ENCODE data around the gene RPRML.
"Not testable (repeated sequence)": the region's sequence is repeated elsewhere in the genome, so short reads cannot be mapped to it uniquely, and the experiment has no call there.

RPRML gene

DNA sequence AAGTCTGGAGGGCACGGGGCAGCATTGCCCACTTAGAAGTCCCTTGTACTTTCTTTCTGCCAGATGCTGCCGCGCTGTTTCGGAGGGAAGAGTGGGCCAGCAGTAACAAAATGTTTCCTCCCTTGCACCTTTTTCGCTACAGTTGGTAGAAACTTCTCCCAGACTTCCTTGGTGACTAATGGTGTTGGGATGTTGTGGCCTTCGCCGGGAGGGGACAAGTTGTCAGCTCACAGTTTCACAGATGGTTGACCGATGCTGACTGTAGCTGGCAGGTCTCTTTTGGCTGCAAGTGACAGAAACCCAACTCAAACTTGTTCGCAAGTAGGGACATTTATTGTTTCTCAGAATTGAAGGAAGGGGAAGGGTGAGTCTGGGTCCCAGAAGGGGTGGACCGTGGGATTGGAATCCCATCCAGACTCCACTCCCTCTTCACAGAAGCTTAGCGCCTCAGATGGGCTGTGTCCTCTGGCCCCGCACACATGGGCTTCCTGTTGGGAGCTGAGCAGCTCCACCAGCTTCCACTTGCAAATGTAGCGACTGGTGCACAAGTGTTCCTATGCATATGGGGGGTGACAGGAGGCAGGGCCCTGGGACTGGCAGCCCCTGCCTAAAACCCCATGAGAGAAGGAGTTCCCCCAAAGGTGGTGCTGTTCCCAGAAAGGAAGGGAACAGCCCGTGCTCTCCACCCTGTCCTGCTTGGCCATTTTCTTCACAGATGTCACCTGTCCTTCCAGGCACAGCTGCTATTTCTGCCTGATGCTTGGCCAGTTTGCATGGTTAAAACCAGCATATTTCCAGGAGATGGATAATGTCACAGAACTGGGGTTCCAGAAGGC lies 30.9 kb upstream of the RPRML start:
- ATAC-seq (ENCODE audit: insufficient read depth, low read depth), result no peak
- no peaks in the 10 kb centered on the region for H4K20me1 ChIP-seq (ENCODE audit: insufficient read depth, low read length)
- DNase-seq, result no peak
- H3K27me3 ChIP-seq (ENCODE audit: insufficient read depth, low read length, poor library complexity), result no peaks in the 10 kb centered on the region
- H2AFZ ChIP-seq (ENCODE audit: low read depth, low read length), result no peak overlapping the region
- H3K4me3 ChIP-seq (ENCODE audit: low read depth in 1 of 2, low read length in 2 of 2), result no peak overlapping the region
- H3K27ac ChIP-seq (ENCODE audit: low read length), result no peak overlapping the region
- TF ChIP-seq EZH2 (IDR thresholded peaks at IDR 0.05; ENCODE audit: borderline replicate concordance, low read depth, low read length, severe bottlenecking) (no peak), CTCF (IDR thresholded peaks at IDR 0.05; ENCODE audit: borderline replicate concordance, extremely low read depth, low read length, poor library complexity, severe bottlenecking) (no peak)
- no peaks in the 10 kb centered on the region for H3K36me3 ChIP-seq (ENCODE audit: insufficient read depth, low read length)
- no peaks in the 10 kb centered on the region for H3K4me1 ChIP-seq (ENCODE audit: insufficient read depth, low read length)
- no peak overlapping the region for H3K9ac ChIP-seq (ENCODE audit: low read depth, low read length)
- H3K79me2 ChIP-seq (ENCODE audit: insufficient read depth, low read length), result no peaks in the 10 kb centered on the region
- no peak overlapping the region for H3K4me2 ChIP-seq (ENCODE audit: insufficient read depth, low read length)
- no peaks in the 10 kb centered on the region for H3K9me3 ChIP-seq (ENCODE audit: insufficient read depth, low read length, severe bottlenecking)

DNA sequence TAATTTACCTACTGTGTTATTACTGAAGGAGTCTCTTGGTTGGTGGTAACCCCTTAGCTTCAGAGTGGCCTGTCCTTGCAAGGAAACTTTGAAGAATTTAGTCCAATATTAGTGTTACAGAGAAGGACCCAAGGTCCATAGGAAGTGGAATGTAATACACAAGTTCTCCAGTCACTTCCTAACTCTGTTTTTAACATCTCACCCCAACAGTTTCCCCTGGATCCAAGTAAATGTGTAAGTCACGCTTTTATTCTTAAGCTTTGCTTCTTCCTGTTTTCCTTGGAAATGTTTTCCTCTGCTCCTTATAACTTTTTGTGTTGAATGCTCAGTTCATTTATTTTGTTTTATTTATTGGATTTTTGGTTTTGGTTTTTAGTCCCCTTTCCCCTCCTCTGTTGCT lies 25.9 kb upstream of the RPRML start:
- TF ChIP-seq CTCF (IDR thresholded peaks at IDR 0.05; ENCODE audit: borderline replicate concordance, extremely low read depth, low read length, poor library complexity, severe bottlenecking), result no peak
- no peak for TF ChIP-seq EZH2 (IDR thresholded peaks at IDR 0.05; ENCODE audit: borderline replicate concordance, low read depth, low read length, severe bottlenecking)
- Histone ChIP-seq H3K9ac (ENCODE audit: low read depth, low read length) (no peak overlapping the region), H3K36me3 (ENCODE audit: insufficient read depth, low read length) (no peaks in the 10 kb centered on the region), H4K20me1 (ENCODE audit: insufficient read depth, low read length) (no peaks in the 10 kb centered on the region), H3K9me3 (ENCODE audit: insufficient read depth, low read length, severe bottlenecking) (no peaks in the 10 kb centered on the region), H3K4me1 (ENCODE audit: insufficient read depth, low read length) (peaks cover 12% of the 10 kb centered on the region), H3K4me3 (ENCODE audit: low read depth in 1 of 2, low read length in 2 of 2) (no peak overlapping the region), H2AFZ (ENCODE audit: low read depth, low read length) (no peak overlapping the region), H3K79me2 (ENCODE audit: insufficient read depth, low read length) (no peaks in the 10 kb centered on the region), H3K27ac (ENCODE audit: low read length) (no peak overlapping the region), H3K27me3 (ENCODE audit: insufficient read depth, low read length, poor library complexity) (no peaks in the 10 kb centered on the region), H3K4me2 (ENCODE audit: insufficient read depth, low read length) (no peak overlapping the region)
- no peak for ATAC-seq (ENCODE audit: insufficient read depth, low read depth)
- no peak for DNase-seq

- H3K27me3 ChIP-seq (ENCODE audit: insufficient read depth, low read length, poor library complexity); ATAC-seq (ENCODE audit: insufficient read depth, low read depth); H4K20me1 ChIP-seq (ENCODE audit: insufficient read depth, low read length); H3K79me2 ChIP-seq (ENCODE audit: insufficient read depth, low read length); DNase-seq; H3K9ac ChIP-seq (ENCODE audit: low read depth, low read length); H3K9me3 ChIP-seq (ENCODE audit: insufficient read depth, low read length, severe bottlenecking); H3K36me3 ChIP-seq (ENCODE audit: insufficient read depth, low read length); H3K4me2 ChIP-seq (ENCODE audit: insufficient read depth, low read length); H3K4me3 ChIP-seq (ENCODE audit: low read depth in 1 of 2, low read length in 2 of 2); H3K27ac ChIP-seq (ENCODE audit: low read length); H2AFZ ChIP-seq (ENCODE audit: low read depth, low read length): not testable (repeated sequence)
- H3K4me1 ChIP-seq (ENCODE audit: insufficient read depth, low read length), result peaks cover 12% of the 10 kb centered on the region
Observed at GRCh38 chr17:47003864-47004263, 24.8 kb upstream of the RPRML start.

GRCh38 chr17:46995841-46996571 lies 17.0 kb upstream of the RPRML start:
- peaks cover 3% of the 10 kb centered on the region for H3K4me1 ChIP-seq (ENCODE audit: insufficient read depth, low read length)
- no peaks in the 10 kb centered on the region for H3K27me3 ChIP-seq (ENCODE audit: insufficient read depth, low read length, poor library complexity)
- H3K36me3 ChIP-seq (ENCODE audit: insufficient read depth, low read length), result no peaks in the 10 kb centered on the region
- no peak overlapping the region for H3K27ac ChIP-seq (ENCODE audit: low read length)
- H4K20me1 ChIP-seq (ENCODE audit: insufficient read depth, low read length), result no peaks in the 10 kb centered on the region
- H2AFZ ChIP-seq (ENCODE audit: low read depth, low read length), result no peak overlapping the region
- no peak overlapping the region for H3K4me2 ChIP-seq (ENCODE audit: insufficient read depth, low read length)
- H3K9me3 ChIP-seq (ENCODE audit: insufficient read depth, low read length, severe bottlenecking), result no peaks in the 10 kb centered on the region
- no peaks in the 10 kb centered on the region for H3K79me2 ChIP-seq (ENCODE audit: insufficient read depth, low read length)
- no peak for ATAC-seq (ENCODE audit: insufficient read depth, low read depth)
- no peak overlapping the region for H3K9ac ChIP-seq (ENCODE audit: low read depth, low read length)
- TF ChIP-seq EZH2 (IDR thresholded peaks at IDR 0.05; ENCODE audit: borderline replicate concordance, low read depth, low read length, severe bottlenecking), result no peak
- TF ChIP-seq CTCF (IDR thresholded peaks at IDR 0.05; ENCODE audit: borderline replicate concordance, extremely low read depth, low read length, poor library complexity, severe bottlenecking), result no peak
- no peak for DNase-seq
- no peak overlapping the region for H3K4me3 ChIP-seq (ENCODE audit: low read depth in 1 of 2, low read length in 2 of 2)

Data from DND-41 (cell line).